HEK293 (cell line): Measurements from ENCODE around the gene DIP2C.

Experiments used
- PRDM1 ChIP-seq: fragments of 450-650 bp; formaldehyde crosslinking; IDR thresholded peaks from 2 replicates; pipeline ENCODE4; 2016; ENCODE audit warnings: missing biosample characterization, missing genetic modification characterization
- SETDB1 ChIP-seq: IDR thresholded peaks from one replicate; pipeline ENCODE4 v1.6.1; 2017; ENCODE audit warnings: mild to moderate bottlenecking, low read length, moderate library complexity, mixed read lengths; ENCODE audit not compliant: insufficient read length
- YY1 ChIP-seq: fragments of 450-650 bp; formaldehyde crosslinking; IDR thresholded peaks from 2 replicates; pipeline ENCODE4 v1.5.1; 2018; ENCODE audit warnings: missing biosample characterization, missing genetic modification characterization
- ZNF138 ChIP-seq: fragments of 450-650 bp; formaldehyde crosslinking; IDR thresholded peaks from 2 replicates; pipeline ENCODE4 v1.5.1; 2016; ENCODE audit warnings: missing biosample characterization, missing genetic modification characterization, borderline replicate concordance
- ZNF239 ChIP-seq: fragments of 450-650 bp; formaldehyde crosslinking; IDR thresholded peaks from 2 replicates; pipeline ENCODE4 v1.5.1; 2016; ENCODE audit warnings: missing biosample characterization, missing genetic modification characterization
- ZNF37A ChIP-seq: fragments of 450-650 bp; IDR thresholded peaks from 2 replicates; pipeline ENCODE4 v1.5.1; 2018; ENCODE audit warnings: missing biosample characterization, missing genetic modification characterization
- ZNF677 ChIP-seq: fragments of 450-650 bp; IDR thresholded peaks from 2 replicates; pipeline ENCODE4 v1.5.0; 2018; ENCODE audit warnings: missing biosample characterization, mild to moderate bottlenecking, missing genetic modification characterization, moderate library complexity
- ZNF776 ChIP-seq: fragments of 450-650 bp; formaldehyde crosslinking; IDR thresholded peaks from 2 replicates; pipeline ENCODE4 v1.5.0; 2017; ENCODE audit warnings: missing biosample characterization, missing genetic modification characterization, borderline replicate concordance
- ZXDB ChIP-seq: fragments of 450-650 bp; formaldehyde crosslinking; IDR thresholded peaks from 2 replicates; pipeline ENCODE4 v1.5.1; 2016; ENCODE audit warnings: missing biosample characterization, missing genetic modification characterization
- TF ChIP-seq, protein P1 (sequence below): fragments of 450-650 bp; formaldehyde crosslinking; IDR thresholded peaks from 2 replicates; pipeline ENCODE4 v1.5.1; 2016; ENCODE audit warnings: missing biosample characterization, missing genetic modification characterization
- TF ChIP-seq, protein P2 (sequence below): fragments of 450-650 bp; formaldehyde crosslinking; IDR thresholded peaks from 2 replicates; pipeline ENCODE4 v1.5.1; 2016; ENCODE audit warnings: missing biosample characterization, missing genetic modification characterization

DNA sequence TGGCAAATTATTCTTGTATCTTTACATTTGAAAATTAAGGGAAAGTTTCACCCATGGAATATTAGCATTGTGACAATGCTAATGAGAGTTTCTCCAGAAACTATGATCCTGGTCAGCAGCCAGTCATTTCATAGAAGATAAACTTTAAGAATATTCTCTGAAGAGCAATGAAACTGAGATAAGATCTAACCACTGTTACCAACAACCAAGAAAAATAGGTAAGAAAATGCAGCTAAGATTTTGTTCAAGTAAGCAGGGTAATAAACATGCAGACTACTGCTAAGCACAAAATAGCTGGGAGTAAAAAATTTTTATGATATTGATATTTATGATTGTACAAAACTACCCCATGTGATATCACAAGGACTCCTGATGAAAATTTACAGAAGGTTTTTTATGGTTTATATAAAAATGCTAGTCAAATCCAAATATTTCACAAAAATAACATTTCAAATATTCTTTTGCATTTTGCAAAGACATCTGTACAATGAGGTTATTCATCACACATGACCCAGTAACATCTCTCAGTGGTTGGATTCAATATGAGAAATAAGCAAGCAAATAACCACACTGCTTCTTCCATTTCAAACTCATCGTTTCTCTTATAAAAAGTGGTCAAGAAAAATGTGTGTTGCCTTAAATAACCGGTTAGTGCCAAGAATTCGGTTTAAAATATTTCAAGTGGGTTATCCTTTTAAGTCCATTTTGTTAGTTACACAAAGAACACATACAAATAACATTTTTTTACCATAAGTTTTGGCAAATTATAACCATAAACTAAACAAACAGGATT is 251.6 kb downstream of the DIP2C start:
- TF ChIP-seq, protein P1, sequence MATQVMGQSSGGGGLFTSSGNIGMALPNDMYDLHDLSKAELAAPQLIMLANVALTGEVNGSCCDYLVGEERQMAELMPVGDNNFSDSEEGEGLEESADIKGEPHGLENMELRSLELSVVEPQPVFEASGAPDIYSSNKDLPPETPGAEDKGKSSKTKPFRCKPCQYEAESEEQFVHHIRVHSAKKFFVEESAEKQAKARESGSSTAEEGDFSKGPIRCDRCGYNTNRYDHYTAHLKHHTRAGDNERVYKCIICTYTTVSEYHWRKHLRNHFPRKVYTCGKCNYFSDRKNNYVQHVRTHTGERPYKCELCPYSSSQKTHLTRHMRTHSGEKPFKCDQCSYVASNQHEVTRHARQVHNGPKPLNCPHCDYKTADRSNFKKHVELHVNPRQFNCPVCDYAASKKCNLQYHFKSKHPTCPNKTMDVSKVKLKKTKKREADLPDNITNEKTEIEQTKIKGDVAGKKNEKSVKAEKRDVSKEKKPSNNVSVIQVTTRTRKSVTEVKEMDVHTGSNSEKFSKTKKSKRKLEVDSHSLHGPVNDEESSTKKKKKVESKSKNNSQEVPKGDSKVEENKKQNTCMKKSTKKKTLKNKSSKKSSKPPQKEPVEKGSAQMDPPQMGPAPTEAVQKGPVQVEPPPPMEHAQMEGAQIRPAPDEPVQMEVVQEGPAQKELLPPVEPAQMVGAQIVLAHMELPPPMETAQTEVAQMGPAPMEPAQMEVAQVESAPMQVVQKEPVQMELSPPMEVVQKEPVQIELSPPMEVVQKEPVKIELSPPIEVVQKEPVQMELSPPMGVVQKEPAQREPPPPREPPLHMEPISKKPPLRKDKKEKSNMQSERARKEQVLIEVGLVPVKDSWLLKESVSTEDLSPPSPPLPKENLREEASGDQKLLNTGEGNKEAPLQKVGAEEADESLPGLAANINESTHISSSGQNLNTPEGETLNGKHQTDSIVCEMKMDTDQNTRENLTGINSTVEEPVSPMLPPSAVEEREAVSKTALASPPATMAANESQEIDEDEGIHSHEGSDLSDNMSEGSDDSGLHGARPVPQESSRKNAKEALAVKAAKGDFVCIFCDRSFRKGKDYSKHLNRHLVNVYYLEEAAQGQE (tag by site-specific recombination) = no peak
- TF ChIP-seq SETDB1 (no peak), ZNF239 (no peak), PRDM1 (no peak), ZXDB (tag by site-specific recombination) (no peak), ZNF776 (no peak), ZNF138 (tag by site-specific recombination) (no peak), YY1 (tag by site-specific recombination) (no peak), ZNF677 (tag by site-specific recombination) (no peak), ZNF37A (tag by site-specific recombination) (no peak)
- TF ChIP-seq, protein P2, sequence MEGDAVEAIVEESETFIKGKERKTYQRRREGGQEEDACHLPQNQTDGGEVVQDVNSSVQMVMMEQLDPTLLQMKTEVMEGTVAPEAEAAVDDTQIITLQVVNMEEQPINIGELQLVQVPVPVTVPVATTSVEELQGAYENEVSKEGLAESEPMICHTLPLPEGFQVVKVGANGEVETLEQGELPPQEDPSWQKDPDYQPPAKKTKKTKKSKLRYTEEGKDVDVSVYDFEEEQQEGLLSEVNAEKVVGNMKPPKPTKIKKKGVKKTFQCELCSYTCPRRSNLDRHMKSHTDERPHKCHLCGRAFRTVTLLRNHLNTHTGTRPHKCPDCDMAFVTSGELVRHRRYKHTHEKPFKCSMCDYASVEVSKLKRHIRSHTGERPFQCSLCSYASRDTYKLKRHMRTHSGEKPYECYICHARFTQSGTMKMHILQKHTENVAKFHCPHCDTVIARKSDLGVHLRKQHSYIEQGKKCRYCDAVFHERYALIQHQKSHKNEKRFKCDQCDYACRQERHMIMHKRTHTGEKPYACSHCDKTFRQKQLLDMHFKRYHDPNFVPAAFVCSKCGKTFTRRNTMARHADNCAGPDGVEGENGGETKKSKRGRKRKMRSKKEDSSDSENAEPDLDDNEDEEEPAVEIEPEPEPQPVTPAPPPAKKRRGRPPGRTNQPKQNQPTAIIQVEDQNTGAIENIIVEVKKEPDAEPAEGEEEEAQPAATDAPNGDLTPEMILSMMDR (tag by site-specific recombination) = no peak
